GM12872 (cell line): ENCODE data around the gene ZP1.

Experiments used
- CTCF ChIP-seq: IDR thresholded peaks from 3 replicates; pipeline ENCODE4 v1.5.1; 2011; ENCODE audit warnings: low read depth, mild to moderate bottlenecking, low read length, moderate library complexity; ENCODE audit not compliant: insufficient read depth

ZP1 gene

GRCh38 chr11:60859616-60860250 is 7.6 kb upstream of the ZP1 start:
- TF ChIP-seq CTCF, result no peak

- no peak for TF ChIP-seq CTCF
Observed at GRCh38 chr11:60860943-60861342, 6.4 kb upstream of the ZP1 start.

GRCh38 chr11:60862171-60862570 is 5.2 kb upstream of the ZP1 start:
- no peak for TF ChIP-seq CTCF

- no peak for TF ChIP-seq CTCF
Observed at GRCh38 chr11:60863550-60864521, 3.5 kb upstream of the ZP1 start.

GRCh38 chr11:60864856-60865513 is 2.4 kb upstream of the ZP1 start:
- no peak for TF ChIP-seq CTCF

- TF ChIP-seq CTCF, result no peak
Observed at GRCh38 chr11:60867871-60868681, 734 bp downstream of the ZP1 start.
